Sigmoid colon (tissue), 4 donors: ENCODE results near the gene SCEL.

Experiments
- CTCF ChIP-seq, 4 experiments: fragments of 450-650 bp in 3 of 4; fragments of 200-600 bp in 1 of 4; IDR thresholded peaks; one replicate each; pipeline ENCODE4 v1.5.1; 2016 to 2019; ENCODE audit warnings: antibody characterized with exemption in 4 of 4, mild to moderate bottlenecking in 3 of 4, moderate library complexity in 2 of 4
- EP300 ChIP-seq, 4 donors: sonication (generic); formaldehyde crosslinking; IDR thresholded peaks; one replicate each; pipeline ENCODE4 v1.6.1; 2017; ENCODE audit warnings: antibody characterized with exemption in 4 of 4
- POLR2A ChIP-seq, 2 donors: fragments of 450-650 bp; IDR thresholded peaks; one replicate each; pipeline ENCODE4 v1.6.1; 2016; ENCODE audit warnings: antibody characterized with exemption in 2 of 2, mild to moderate bottlenecking in 2 of 2, moderate library complexity in 2 of 2
- POLR2AphosphoS5 ChIP-seq, 4 donors: sonication (generic); formaldehyde crosslinking; IDR thresholded peaks; one replicate each; pipeline ENCODE4 v1.6.1; 2017; ENCODE audit warnings: antibody characterized with exemption in 4 of 4

- TF ChIP-seq POLR2AphosphoS5 (IDR thresholded peaks at IDR 0.05): no peak
- TF ChIP-seq CTCF (IDR thresholded peaks at IDR 0.05): no peak
- TF ChIP-seq POLR2A (IDR thresholded peaks at IDR 0.05): no peak
- no peak for TF ChIP-seq EP300 (IDR thresholded peaks at IDR 0.05)
Measured at GRCh38 chr13:77584106-77584505, 48.6 kb downstream of the SCEL start.
